Stomach (tissue), 9 donors: ENCODE data around the gene NR3C1. TPM values are rescaled to one million over a fixed set of nuclear protein-coding genes. Genes with fewer than 3 reads are reported as not detected.
A peak's percentile ranks its signal among the peaks of the same experiment; 100 is the strongest.

Experiments
- DNase-seq, 2 donors: peaks; one replicate each; pipeline versions ENCODE4 v3.0.0 to v3.0.0-alpha.2; 2013 to 2019
- H3K27ac ChIP-seq, 5 donors: fragments of 200-600 bp in 4 of 5; sonication (generic) in 4 of 5; one replicate each; pipeline ENCODE4 v1.5.1; 2013 to 2019; ENCODE audit warnings: mild to moderate bottlenecking in 1 of 5, moderate library complexity in 1 of 5
- H3K27me3 ChIP-seq, 3 donors: fragments of 200-600 bp; sonication (generic); one replicate each; pipeline ENCODE4 v1.5.1; 2017 to 2019; ENCODE audit warnings: mixed run types in 1 of 3
- H3K36me3 ChIP-seq, 4 donors: fragments of 200-600 bp; sonication (generic); 1 replicate in 3 of 4; 2 replicates in 1 of 4; pipeline ENCODE4 v1.5.1; 2016 to 2019
- H3K4me1 ChIP-seq, 4 donors: fragments of 200-600 bp; sonication (generic); one replicate each; pipeline ENCODE4 v1.5.1; 2016 to 2019
- H3K4me3 ChIP-seq, 4 donors: fragments of 200-600 bp; sonication (generic) in 3 of 4; one replicate each; pipeline ENCODE4 v1.5.1; 2016 to 2019; ENCODE audit warnings: mild to moderate bottlenecking in 1 of 4
- H3K9me3 ChIP-seq, 4 donors: fragments of 200-600 bp; sonication (generic); one replicate each; pipeline ENCODE4 v1.5.1; 2016 to 2019
- EP300 ChIP-seq: sonication (generic); formaldehyde crosslinking; IDR thresholded peaks from one replicate; pipeline ENCODE4 v1.6.1; 2017; ENCODE audit warnings: antibody characterized with exemption
- POLR2A ChIP-seq, 4 donors: fragments of 450-650 bp; IDR thresholded peaks; one replicate each; pipeline ENCODE4 v1.6.1; 2016; ENCODE audit warnings: antibody characterized with exemption in 4 of 4, control low read depth in 2 of 4, mild to moderate bottlenecking in 1 of 4, moderate library complexity in 1 of 4
- POLR2AphosphoS5 ChIP-seq, 3 donors: sonication (generic); formaldehyde crosslinking; IDR thresholded peaks; one replicate each; pipeline ENCODE4 v1.6.1; 2016; ENCODE audit warnings: antibody characterized with exemption in 3 of 3
- WGBS, 5 donors: extraction: QIAGEN DNeasy Blood & Tissue Kit in 3 of 5; methylation state at CpG; one replicate each; pipeline versions ENCODE4 v1.1.5 to v1.1.7; 2013 to 2018; 5-methylcytosine and 5-hydroxymethylcytosine counted together
- intact Hi-C: fragments of 100-400 bp; cut with DNase I; formaldehyde crosslinking; loops from one replicate; pipeline ENCODE4 v1.15.1; 2023; ENCODE audit warnings: low total_unique reads
- polyA plus RNA-seq, 3 donors: library from polyadenylated mRNA; stranded (reverse); fragments of 200-250 nt; gene quantifications; one replicate each; pipeline ENCODE4 v1.2.3, GENCODE V29; 2013
- total RNA-seq, 5 donors: library from RNA; depleted of rRNA; stranded (reverse); fragments of >200 nt; gene quantifications; one replicate each; pipeline versions ENCODE4 v1.1.0 to v1.2.3, GENCODE V29; 2014 to 2016
- TF ChIP-seq, protein P1 (sequence below), 7 experiments: fragments of 450-650 bp in 4 of 7; fragments of 200-600 bp in 3 of 7; sonication (generic) in 3 of 7; IDR thresholded peaks; one replicate each; pipeline ENCODE4 v1.5.1; 2016 to 2019; ENCODE audit warnings: antibody characterized with exemption in 7 of 7, control low read depth in 2 of 7, mild to moderate bottlenecking in 1 of 7
- donor health status: healthy with polysubstance abuse.
- donor health status: Bipolar disorder and iron deficiency.
- donor health status: healthy.

NR3C1 gene
- total and polyA plus RNA-seq, 8 donors, result 6.4 to 82.8 (median 15.8) TPM

DNA sequence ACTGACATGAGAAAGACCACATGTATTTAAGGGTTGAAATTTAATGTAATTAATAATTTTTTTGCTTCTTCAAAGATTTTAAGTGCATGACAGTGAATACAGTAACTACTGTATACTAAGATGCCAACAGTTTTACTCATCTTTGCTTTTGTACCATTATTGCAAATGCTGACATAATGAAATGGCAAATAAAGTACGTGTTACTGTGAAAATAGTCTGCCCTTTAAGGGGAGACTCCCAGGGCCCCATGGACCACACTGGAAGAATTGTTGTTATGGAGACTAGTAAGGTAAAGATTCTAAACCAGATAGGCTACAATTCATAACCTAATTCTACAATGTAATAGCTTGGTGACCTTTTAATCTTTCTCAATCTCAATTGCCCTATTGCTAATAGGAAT is 84.7 kb downstream of the NR3C1 start:
- H3K4me1 ChIP-seq, result peaks cover 49 to 98% (median 74%) of the 10 kb centered on the region in 4 donors
- H3K27me3 ChIP-seq, result no peaks in the 10 kb centered on the region
- 82 to 93% (median 84%) methylated on average over 1 of the region's 1 CpG for whole genome bisulfite sequencing, 5 donors
- intact Hi-C loops, result no loop called here
- no peak for DNase-seq
- H3K4me3 ChIP-seq, result no peak overlapping the region
- TF ChIP-seq EP300 (no peak), POLR2A (IDR thresholded peaks at IDR 0.05) (no peak), POLR2AphosphoS5 (IDR thresholded peaks at IDR 0.05) (no peak)
- TF ChIP-seq, protein P1, sequence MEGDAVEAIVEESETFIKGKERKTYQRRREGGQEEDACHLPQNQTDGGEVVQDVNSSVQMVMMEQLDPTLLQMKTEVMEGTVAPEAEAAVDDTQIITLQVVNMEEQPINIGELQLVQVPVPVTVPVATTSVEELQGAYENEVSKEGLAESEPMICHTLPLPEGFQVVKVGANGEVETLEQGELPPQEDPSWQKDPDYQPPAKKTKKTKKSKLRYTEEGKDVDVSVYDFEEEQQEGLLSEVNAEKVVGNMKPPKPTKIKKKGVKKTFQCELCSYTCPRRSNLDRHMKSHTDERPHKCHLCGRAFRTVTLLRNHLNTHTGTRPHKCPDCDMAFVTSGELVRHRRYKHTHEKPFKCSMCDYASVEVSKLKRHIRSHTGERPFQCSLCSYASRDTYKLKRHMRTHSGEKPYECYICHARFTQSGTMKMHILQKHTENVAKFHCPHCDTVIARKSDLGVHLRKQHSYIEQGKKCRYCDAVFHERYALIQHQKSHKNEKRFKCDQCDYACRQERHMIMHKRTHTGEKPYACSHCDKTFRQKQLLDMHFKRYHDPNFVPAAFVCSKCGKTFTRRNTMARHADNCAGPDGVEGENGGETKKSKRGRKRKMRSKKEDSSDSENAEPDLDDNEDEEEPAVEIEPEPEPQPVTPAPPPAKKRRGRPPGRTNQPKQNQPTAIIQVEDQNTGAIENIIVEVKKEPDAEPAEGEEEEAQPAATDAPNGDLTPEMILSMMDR (IDR thresholded peaks at IDR 0.05), result no peak
- H3K27ac ChIP-seq, result peak overlapping the region in 1 of 5 donors; percentile 40
- no peaks in the 10 kb centered on the region for H3K9me3 ChIP-seq
- no peaks in the 10 kb centered on the region for H3K36me3 ChIP-seq

DNA sequence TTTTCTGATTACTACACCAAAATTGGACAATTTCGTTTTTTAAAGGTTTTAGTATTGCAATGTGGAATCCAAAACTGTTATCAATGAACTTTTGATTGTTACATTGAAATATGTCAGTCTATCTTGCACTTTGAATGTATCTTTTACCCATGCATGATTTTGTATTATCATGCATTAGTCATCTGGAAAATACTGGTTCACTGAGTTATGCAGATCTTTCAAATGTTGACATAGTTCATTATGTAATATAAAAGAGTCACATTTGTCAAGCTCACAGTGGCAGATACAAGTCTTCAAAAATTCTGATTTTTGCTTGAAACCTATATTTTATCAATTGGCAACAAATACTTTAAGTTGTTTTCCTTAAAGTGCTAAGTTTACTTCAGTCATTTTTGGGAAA is 85.2 kb downstream of the NR3C1 start:
- H3K4me3 ChIP-seq, result no peak overlapping the region
- peaks cover 0 to 4% (median under 1%) of the 10 kb centered on the region in 4 donors for H3K36me3 ChIP-seq
- H3K4me1 ChIP-seq, result peaks cover 45 to 98% (median 75%) of the 10 kb centered on the region in 4 donors
- no peak overlapping the region for H3K27ac ChIP-seq
- no peaks in the 10 kb centered on the region for H3K9me3 ChIP-seq
- TF ChIP-seq EP300 (no peak), POLR2AphosphoS5 (IDR thresholded peaks at IDR 0.05) (no peak), POLR2A (IDR thresholded peaks at IDR 0.05) (no peak)
- TF ChIP-seq, protein P1 (IDR thresholded peaks at IDR 0.05), result no peak
- 58 to 88% (median 64%) methylated on average over 1 of the region's 1 CpG for WGBS, 5 donors
- intact Hi-C loops, result no loop called here
- H3K27me3 ChIP-seq, result no peaks in the 10 kb centered on the region
- DNase-seq, result no peak

DNA sequence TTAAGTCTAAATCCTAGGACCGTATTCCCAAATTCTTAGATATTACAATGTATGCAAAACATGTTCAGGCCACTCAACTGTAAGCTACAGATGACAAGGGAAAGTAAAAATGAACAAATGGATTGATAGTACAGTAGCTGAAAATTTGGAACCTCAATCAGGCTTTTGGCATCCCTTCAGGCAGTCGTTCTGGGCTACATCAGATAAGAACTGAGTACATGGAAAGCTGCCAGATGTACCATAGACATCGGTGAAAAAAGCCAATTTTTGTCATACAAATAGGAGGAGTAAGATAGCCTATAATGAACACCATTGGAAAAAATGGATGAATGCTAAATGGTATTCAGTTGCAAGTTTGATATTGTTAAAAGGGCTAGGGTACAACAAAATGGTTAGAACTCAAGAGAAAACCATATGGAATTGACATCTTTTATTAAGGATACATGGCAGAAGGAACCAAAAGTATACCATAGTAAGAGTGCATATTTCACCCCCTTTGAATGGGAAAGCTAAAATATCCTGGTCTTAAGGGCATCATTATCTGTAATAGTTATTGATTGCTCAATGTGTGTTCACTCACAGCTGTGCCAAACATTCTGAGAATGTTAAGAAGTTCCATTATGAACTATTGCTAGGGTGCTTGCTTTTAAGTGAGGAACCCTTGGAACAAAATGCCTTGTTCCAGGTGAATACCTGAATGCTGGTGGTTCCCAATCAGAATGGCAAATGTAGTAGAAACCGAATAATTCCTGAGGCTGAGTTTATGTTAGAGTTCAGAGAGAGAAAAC is 86.4 kb downstream of the NR3C1 start:
- Histone ChIP-seq H3K27ac (peak overlapping the region in 1 of 5 donors; percentile 15), H3K4me1 (peaks cover 42 to 96% (median 69%) of the 10 kb centered on the region in 4 donors), H3K9me3 (no peaks in the 10 kb centered on the region), H3K4me3 (no peak overlapping the region), H3K27me3 (no peaks in the 10 kb centered on the region), H3K36me3 (peaks cover 0 to 16% (median 12%) of the 10 kb centered on the region in 4 donors)
- no peak for TF ChIP-seq POLR2AphosphoS5 (IDR thresholded peaks at IDR 0.05)
- TF ChIP-seq, protein P1 (IDR thresholded peaks at IDR 0.05), result no peak
- TF ChIP-seq EP300, result no peak
- TF ChIP-seq POLR2A (IDR thresholded peaks at IDR 0.05), result no peak
- intact Hi-C loops, result no loop called here
- 32 to 47% (median 40%) methylated on average over 4 of the region's 4 CpGs for WGBS, 5 donors
- no peak for DNase-seq

DNA sequence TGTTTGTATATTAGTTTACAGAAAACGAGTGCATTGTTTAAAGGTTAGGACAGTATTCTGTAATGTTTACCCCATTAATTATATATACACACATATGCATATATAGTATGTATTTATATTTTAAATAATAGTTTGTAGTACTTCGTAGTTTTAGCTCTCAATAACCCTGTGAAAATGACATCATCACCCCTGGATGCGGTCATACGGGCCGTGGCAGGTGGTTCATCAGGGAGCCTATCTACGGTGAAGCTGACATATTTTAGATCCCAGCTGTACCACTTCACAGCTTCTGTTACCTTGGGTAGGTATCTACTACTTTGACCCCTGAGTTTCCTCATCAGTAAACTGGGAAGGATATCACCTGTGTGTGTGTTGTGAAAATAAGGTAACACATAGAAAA is 87.1 kb downstream of the NR3C1 start:
- TF ChIP-seq EP300, result no peak
- TF ChIP-seq, protein P1 (IDR thresholded peaks at IDR 0.05), result no peak
- TF ChIP-seq POLR2AphosphoS5 (IDR thresholded peaks at IDR 0.05), result no peak
- TF ChIP-seq POLR2A (IDR thresholded peaks at IDR 0.05), result no peak
- 90 to 93% (median 92%) methylated on average over 6 of the region's 6 CpGs for WGBS, 5 donors
- H3K27ac ChIP-seq, result no peak overlapping the region
- H3K9me3 ChIP-seq, result no peaks in the 10 kb centered on the region
- no peak overlapping the region for H3K4me3 ChIP-seq
- intact Hi-C loops, result no loop called here
- H3K4me1 ChIP-seq, result peaks cover 38 to 96% (median 67%) of the 10 kb centered on the region in 4 donors
- no peak for DNase-seq
- peaks cover 0 to 21% (median 18%) of the 10 kb centered on the region in 4 donors for H3K36me3 ChIP-seq
- no peaks in the 10 kb centered on the region for H3K27me3 ChIP-seq
